HEK293 (cell line): ENCODE measurements around the gene ZFPL1.

Experiments used
- ELK4 ChIP-seq: IDR thresholded peaks from 2 replicates; pipeline ENCODE4 v1.6.1; 2011; ENCODE audit warnings: mild to moderate bottlenecking, low read depth, low read length, borderline replicate concordance
- GLI2 ChIP-seq: fragments of 450-650 bp; formaldehyde crosslinking; IDR thresholded peaks from 2 replicates; pipeline ENCODE4; 2017; ENCODE audit warnings: missing biosample characterization, missing genetic modification characterization, low read depth, borderline replicate concordance
- INSM2 ChIP-seq: fragments of 450-650 bp; formaldehyde crosslinking; IDR thresholded peaks from 2 replicates; pipeline ENCODE4 v1.5.1; 2016; ENCODE audit warnings: missing biosample characterization, missing genetic modification characterization
- KLF1 ChIP-seq: fragments of 450-650 bp; formaldehyde crosslinking; IDR thresholded peaks from 2 replicates; pipeline ENCODE4 v1.5.1; 2016; ENCODE audit warnings: missing biosample characterization, missing genetic modification characterization
- KLF16 ChIP-seq: fragments of 450-650 bp; formaldehyde crosslinking; IDR thresholded peaks from 2 replicates; pipeline ENCODE4 v1.5.1; 2017; ENCODE audit warnings: missing biosample characterization, missing genetic modification characterization
- MYNN ChIP-seq: fragments of 450-650 bp; formaldehyde crosslinking; IDR thresholded peaks from 2 replicates; pipeline ENCODE4 v1.5.1; 2016; ENCODE audit warnings: missing biosample characterization, missing genetic modification characterization, borderline replicate concordance
- SETDB1 ChIP-seq: IDR thresholded peaks from one replicate; pipeline ENCODE4 v1.6.1; 2017; ENCODE audit warnings: mild to moderate bottlenecking, low read length, moderate library complexity, mixed read lengths; ENCODE audit not compliant: insufficient read length
- ZNF132 ChIP-seq: fragments of 450-650 bp; formaldehyde crosslinking; IDR thresholded peaks from 2 replicates; pipeline ENCODE4 v1.5.1; 2017; ENCODE audit warnings: missing biosample characterization, missing genetic modification characterization, borderline replicate concordance
- ZNF138 ChIP-seq: fragments of 450-650 bp; formaldehyde crosslinking; IDR thresholded peaks from 2 replicates; pipeline ENCODE4 v1.5.1; 2016; ENCODE audit warnings: missing biosample characterization, missing genetic modification characterization, borderline replicate concordance
- ZNF169 ChIP-seq: fragments of 450-650 bp; formaldehyde crosslinking; IDR thresholded peaks from 2 replicates; pipeline ENCODE4 v1.5.1; 2016; ENCODE audit warnings: missing biosample characterization, missing genetic modification characterization
- ZNF174 ChIP-seq: fragments of 450-650 bp; formaldehyde crosslinking; IDR thresholded peaks from 2 replicates; pipeline ENCODE4 v1.5.0; 2017; ENCODE audit warnings: missing biosample characterization, mild to moderate bottlenecking, missing genetic modification characterization
- ZNF19 ChIP-seq: fragments of 450-650 bp; formaldehyde crosslinking; IDR thresholded peaks from 2 replicates; pipeline ENCODE4; 2016; ENCODE audit warnings: missing biosample characterization, missing genetic modification characterization, low read depth
- ZNF2 ChIP-seq: fragments of 450-650 bp; formaldehyde crosslinking; IDR thresholded peaks from 2 replicates; pipeline ENCODE4 v1.5.1; 2016; ENCODE audit warnings: missing biosample characterization, missing genetic modification characterization
- ZNF202 ChIP-seq: fragments of 450-650 bp; formaldehyde crosslinking; IDR thresholded peaks from 2 replicates; pipeline ENCODE4 v1.5.1; 2016; ENCODE audit warnings: missing biosample characterization, missing genetic modification characterization, borderline replicate concordance
- ZNF211 ChIP-seq: fragments of 450-650 bp; formaldehyde crosslinking; IDR thresholded peaks from 2 replicates; pipeline ENCODE4 v1.5.1; 2016; ENCODE audit warnings: low read depth, missing biosample characterization, missing genetic modification characterization
- ZNF221 ChIP-seq: fragments of 450-650 bp; formaldehyde crosslinking; IDR thresholded peaks from 2 replicates; pipeline ENCODE4 v1.5.1; 2017; ENCODE audit warnings: missing biosample characterization, missing genetic modification characterization, borderline replicate concordance
- ZNF274 ChIP-seq, 2 experiments: fragments of 200-500 bp in 1 of 2; fragments of 450-650 bp in 1 of 2; sonication (Bioruptor generic) in 1 of 2; formaldehyde crosslinking in 1 of 2; IDR thresholded peaks; 2 replicates each; pipeline versions ENCODE4 v1.5.1 to v1.6.1; 2014 to 2016; ENCODE audit warnings: borderline replicate concordance in 1 of 2, inconsistent platforms in 1 of 2, low read length in 1 of 2, missing biosample characterization in 1 of 2, missing genetic modification characterization in 1 of 2
- ZNF37A ChIP-seq: fragments of 450-650 bp; IDR thresholded peaks from 2 replicates; pipeline ENCODE4 v1.5.1; 2018; ENCODE audit warnings: missing biosample characterization, missing genetic modification characterization
- ZNF404 ChIP-seq: fragments of 450-650 bp; formaldehyde crosslinking; IDR thresholded peaks from 2 replicates; pipeline ENCODE4 v1.5.1; 2017; ENCODE audit warnings: missing biosample characterization, missing genetic modification characterization
- ZNF416 ChIP-seq: fragments of 450-650 bp; formaldehyde crosslinking; IDR thresholded peaks from 2 replicates; pipeline ENCODE4 v1.5.1; 2016; ENCODE audit warnings: missing biosample characterization, missing genetic modification characterization
- ZNF596 ChIP-seq: fragments of 450-650 bp; IDR thresholded peaks from 2 replicates; pipeline ENCODE4 v1.5.0; 2018; ENCODE audit warnings: missing biosample characterization, mild to moderate bottlenecking, missing genetic modification characterization, moderate library complexity
- ZNF626 ChIP-seq: fragments of 450-650 bp; sonication (Bioruptor Pico); formaldehyde crosslinking; IDR thresholded peaks from 2 replicates; pipeline ENCODE4 v1.5.1; 2018; ENCODE audit warnings: missing biosample characterization, missing genetic modification characterization, inconsistent platforms
- ZNF792 ChIP-seq: fragments of 450-650 bp; formaldehyde crosslinking; IDR thresholded peaks from 2 replicates; pipeline ENCODE4 v1.5.1; 2016; ENCODE audit warnings: missing biosample characterization, missing genetic modification characterization
- ZNF830 ChIP-seq: fragments of 450-650 bp; IDR thresholded peaks from 2 replicates; pipeline ENCODE4 v1.5.0; 2018; ENCODE audit warnings: missing biosample characterization, missing genetic modification characterization, low read depth, mild to moderate bottlenecking, moderate library complexity
- TF ChIP-seq, protein P1 (sequence below): fragments of 450-650 bp; formaldehyde crosslinking; IDR thresholded peaks from 2 replicates; pipeline ENCODE4 v1.5.1; 2017; ENCODE audit warnings: missing biosample characterization, missing genetic modification characterization
- TF ChIP-seq, protein P2 (sequence below): fragments of 450-650 bp; formaldehyde crosslinking; conservative IDR thresholded peaks from 2 replicates; pipeline ENCODE4 v1.5.1; 2016; ENCODE audit warnings: low read depth, missing biosample characterization, missing genetic modification characterization
- TF ChIP-seq, protein P3 (sequence below): fragments of 450-650 bp; formaldehyde crosslinking; IDR thresholded peaks from 2 replicates; pipeline ENCODE4 v1.5.1; 2016; ENCODE audit warnings: missing biosample characterization, missing genetic modification characterization
- TF ChIP-seq, protein P4 (sequence below): fragments of 450-650 bp; formaldehyde crosslinking; IDR thresholded peaks from 2 replicates; pipeline ENCODE4 v1.5.1; 2017; ENCODE audit warnings: missing biosample characterization, missing genetic modification characterization

The ZFPL1 gene

DNA sequence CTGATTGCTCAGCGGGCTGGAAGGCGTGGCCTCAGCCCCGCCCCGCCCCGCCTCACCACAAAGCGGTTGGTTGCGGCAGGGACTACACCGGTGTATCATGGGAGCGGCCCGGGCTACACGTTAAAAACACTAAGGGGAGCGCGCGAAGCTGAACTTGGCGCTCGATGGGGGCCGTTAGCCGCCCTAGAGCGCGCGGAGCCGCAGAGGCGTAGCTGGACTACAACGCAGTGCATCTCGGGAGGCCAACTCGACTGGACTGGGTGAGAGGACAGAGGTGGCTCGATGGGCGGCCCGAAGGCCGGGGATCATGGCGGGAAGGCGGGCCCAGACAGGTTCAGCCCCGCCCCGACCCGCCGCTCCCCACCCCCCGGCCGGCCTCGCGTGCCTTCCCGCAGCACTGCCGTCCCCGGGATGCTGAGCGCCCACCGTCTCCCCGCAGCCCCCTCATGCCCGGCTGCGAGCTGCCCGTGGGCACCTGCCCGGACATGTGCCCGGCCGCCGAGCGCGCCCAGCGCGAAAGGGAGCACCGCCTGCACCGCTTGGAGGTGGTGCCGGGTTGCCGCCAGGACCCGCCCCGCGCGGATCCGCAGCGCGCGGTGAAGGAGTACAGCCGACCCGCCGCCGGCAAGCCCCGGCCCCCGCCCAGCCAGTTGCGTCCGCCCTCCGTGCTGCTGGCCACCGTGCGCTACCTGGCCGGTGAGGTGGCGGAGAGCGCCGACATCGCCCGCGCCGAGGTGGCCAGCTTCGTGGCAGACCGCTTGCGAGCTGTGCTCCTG lies 43.0 kb upstream of the ZFPL1 start, which contains the start of gene SAC3D1 (continued):
- TF ChIP-seq ZNF626 (no peak), ZNF174 (tag by site-specific recombination) (no peak), ZNF132 (no peak), ELK4 (no peak), MYNN (no peak), ZNF2 (tag by site-specific recombination) (no peak), SETDB1 (no peak), KLF16 (tag by site-specific recombination) (no peak), ZNF792 (tag by site-specific recombination) (no peak), ZNF138 (tag by site-specific recombination) (no peak), ZNF274 (IDR thresholded peaks at IDR 0.05; ENCODE audit: low read length) (no peak), ZNF274 (tag by site-specific recombination; IDR thresholded peaks at IDR 0.05; ENCODE audit: borderline replicate concordance) (no peak), GLI2 (tag by site-specific recombination) (no peak), ZNF202 (tag by site-specific recombination) (no peak), KLF1 (peak; percentile 54; the same call in 1 of the 2 replicates), ZNF404 (tag by site-specific recombination) (no peak), ZNF830 (tag by site-specific recombination) (no peak), ZNF416 (no peak), ZNF211 (tag by site-specific recombination) (no peak), ZNF37A (tag by site-specific recombination) (no peak), INSM2 (tag by site-specific recombination) (no peak), ZNF596 (no peak), ZNF19 (no peak), ZNF169 (tag by site-specific recombination) (no peak), ZNF221 (tag by site-specific recombination) (no peak)
- TF ChIP-seq, protein P1, sequence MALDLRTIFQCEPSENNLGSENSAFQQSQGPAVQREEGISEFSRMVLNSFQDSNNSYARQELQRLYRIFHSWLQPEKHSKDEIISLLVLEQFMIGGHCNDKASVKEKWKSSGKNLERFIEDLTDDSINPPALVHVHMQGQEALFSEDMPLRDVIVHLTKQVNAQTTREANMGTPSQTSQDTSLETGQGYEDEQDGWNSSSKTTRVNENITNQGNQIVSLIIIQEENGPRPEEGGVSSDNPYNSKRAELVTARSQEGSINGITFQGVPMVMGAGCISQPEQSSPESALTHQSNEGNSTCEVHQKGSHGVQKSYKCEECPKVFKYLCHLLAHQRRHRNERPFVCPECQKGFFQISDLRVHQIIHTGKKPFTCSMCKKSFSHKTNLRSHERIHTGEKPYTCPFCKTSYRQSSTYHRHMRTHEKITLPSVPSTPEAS (tag by site-specific recombination) = no peak
- TF ChIP-seq, protein P2, sequence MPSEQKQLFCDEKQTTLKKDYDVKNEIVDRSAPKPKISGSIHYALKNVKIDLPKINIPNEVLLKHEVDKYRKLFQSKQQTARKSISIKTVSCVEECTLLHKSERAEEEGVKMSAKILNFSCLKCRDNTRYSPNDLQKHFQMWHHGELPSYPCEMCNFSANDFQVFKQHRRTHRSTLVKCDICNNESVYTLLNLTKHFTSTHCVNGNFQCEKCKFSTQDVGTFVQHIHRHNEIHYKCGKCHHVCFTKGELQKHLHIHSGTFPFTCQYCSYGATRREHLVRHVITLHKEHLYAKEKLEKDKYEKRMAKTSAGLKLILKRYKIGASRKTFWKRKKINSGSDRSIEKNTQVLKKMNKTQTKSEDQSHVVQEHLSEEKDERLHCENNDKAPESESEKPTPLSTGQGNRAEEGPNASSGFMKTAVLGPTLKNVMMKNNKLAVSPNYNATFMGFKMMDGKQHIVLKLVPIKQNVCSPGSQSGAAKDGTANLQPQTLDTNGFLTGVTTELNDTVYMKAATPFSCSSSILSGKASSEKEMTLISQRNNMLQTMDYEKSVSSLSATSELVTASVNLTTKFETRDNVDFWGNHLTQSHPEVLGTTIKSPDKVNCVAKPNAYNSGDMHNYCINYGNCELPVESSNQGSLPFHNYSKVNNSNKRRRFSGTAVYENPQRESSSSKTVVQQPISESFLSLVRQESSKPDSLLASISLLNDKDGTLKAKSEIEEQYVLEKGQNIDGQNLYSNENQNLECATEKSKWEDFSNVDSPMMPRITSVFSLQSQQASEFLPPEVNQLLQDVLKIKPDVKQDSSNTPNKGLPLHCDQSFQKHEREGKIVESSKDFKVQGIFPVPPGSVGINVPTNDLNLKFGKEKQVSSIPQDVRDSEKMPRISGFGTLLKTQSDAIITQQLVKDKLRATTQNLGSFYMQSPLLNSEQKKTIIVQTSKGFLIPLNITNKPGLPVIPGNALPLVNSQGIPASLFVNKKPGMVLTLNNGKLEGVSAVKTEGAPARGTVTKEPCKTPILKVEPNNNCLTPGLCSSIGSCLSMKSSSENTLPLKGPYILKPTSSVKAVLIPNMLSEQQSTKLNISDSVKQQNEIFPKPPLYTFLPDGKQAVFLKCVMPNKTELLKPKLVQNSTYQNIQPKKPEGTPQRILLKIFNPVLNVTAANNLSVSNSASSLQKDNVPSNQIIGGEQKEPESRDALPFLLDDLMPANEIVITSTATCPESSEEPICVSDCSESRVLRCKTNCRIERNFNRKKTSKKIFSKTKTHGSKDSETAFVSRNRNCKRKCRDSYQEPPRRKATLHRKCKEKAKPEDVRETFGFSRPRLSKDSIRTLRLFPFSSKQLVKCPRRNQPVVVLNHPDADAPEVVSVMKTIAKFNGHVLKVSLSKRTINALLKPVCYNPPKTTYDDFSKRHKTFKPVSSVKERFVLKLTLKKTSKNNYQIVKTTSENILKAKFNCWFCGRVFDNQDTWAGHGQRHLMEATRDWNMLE (tag by site-specific recombination) = no peak
- TF ChIP-seq, protein P3, sequence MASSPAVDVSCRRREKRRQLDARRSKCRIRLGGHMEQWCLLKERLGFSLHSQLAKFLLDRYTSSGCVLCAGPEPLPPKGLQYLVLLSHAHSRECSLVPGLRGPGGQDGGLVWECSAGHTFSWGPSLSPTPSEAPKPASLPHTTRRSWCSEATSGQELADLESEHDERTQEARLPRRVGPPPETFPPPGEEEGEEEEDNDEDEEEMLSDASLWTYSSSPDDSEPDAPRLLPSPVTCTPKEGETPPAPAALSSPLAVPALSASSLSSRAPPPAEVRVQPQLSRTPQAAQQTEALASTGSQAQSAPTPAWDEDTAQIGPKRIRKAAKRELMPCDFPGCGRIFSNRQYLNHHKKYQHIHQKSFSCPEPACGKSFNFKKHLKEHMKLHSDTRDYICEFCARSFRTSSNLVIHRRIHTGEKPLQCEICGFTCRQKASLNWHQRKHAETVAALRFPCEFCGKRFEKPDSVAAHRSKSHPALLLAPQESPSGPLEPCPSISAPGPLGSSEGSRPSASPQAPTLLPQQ (tag by site-specific recombination) = peak; percentile 52
- TF ChIP-seq, protein P4, sequence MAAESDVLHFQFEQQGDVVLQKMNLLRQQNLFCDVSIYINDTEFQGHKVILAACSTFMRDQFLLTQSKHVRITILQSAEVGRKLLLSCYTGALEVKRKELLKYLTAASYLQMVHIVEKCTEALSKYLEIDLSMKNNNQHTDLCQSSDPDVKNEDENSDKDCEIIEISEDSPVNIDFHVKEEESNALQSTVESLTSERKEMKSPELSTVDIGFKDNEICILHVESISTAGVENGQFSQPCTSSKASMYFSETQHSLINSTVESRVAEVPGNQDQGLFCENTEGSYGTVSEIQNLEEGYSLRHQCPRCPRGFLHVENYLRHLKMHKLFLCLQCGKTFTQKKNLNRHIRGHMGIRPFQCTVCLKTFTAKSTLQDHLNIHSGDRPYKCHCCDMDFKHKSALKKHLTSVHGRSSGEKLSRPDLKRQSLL = no peak; the same call in 1 of the 2 replicates
